ENCODE data around the gene NOP14.
"Not testable (repeated sequence)": the region's sequence is repeated elsewhere in the genome, so short reads cannot be mapped to it uniquely, and the experiment has no call there.

Gene NOP14

DNA sequence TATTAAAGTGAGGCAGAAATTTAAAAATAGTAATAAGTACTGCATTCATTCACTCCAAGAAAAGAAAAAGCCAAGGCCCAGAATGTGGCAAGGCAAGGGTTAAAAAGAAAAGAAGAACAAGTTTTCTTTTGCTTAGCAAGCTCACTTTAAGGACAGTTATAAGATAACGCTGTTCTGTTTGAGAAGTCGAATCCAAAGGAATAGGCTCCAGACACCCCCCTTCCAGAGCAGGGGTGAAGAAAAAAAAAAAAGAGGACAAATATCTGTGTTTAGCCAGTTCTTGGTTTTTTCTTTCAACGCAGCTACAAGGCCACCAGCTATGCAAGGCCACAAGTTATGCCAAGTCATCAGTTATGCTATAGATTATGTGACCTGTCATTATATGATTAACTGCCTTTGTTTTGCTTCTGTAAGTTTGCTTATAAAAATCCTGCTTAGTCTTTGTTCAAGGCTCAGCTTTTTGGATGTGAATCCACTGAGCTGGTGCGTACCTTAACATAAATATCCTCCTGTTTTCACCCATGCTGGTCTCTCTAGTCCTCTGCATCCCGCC is 1.6 kb upstream of the NOP14 start:
- Histone ChIP-seq H3K9me3 (no peaks in the 10 kb centered on the region), H3K4me1 (no peaks in the 10 kb centered on the region), H3K27me3 (no peaks in the 10 kb centered on the region), H3K36me3 (peaks cover 14% of the 10 kb centered on the region), H3K4me3 (ENCODE audit: low read depth, low read length) (peak overlapping the region; percentile 84)
- TF ChIP-seq, protein P1, sequence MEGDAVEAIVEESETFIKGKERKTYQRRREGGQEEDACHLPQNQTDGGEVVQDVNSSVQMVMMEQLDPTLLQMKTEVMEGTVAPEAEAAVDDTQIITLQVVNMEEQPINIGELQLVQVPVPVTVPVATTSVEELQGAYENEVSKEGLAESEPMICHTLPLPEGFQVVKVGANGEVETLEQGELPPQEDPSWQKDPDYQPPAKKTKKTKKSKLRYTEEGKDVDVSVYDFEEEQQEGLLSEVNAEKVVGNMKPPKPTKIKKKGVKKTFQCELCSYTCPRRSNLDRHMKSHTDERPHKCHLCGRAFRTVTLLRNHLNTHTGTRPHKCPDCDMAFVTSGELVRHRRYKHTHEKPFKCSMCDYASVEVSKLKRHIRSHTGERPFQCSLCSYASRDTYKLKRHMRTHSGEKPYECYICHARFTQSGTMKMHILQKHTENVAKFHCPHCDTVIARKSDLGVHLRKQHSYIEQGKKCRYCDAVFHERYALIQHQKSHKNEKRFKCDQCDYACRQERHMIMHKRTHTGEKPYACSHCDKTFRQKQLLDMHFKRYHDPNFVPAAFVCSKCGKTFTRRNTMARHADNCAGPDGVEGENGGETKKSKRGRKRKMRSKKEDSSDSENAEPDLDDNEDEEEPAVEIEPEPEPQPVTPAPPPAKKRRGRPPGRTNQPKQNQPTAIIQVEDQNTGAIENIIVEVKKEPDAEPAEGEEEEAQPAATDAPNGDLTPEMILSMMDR (IDR thresholded peaks at IDR 0.05; ENCODE audit: low read depth, low read length): no peak
- DNase-seq: no peak

DNA sequence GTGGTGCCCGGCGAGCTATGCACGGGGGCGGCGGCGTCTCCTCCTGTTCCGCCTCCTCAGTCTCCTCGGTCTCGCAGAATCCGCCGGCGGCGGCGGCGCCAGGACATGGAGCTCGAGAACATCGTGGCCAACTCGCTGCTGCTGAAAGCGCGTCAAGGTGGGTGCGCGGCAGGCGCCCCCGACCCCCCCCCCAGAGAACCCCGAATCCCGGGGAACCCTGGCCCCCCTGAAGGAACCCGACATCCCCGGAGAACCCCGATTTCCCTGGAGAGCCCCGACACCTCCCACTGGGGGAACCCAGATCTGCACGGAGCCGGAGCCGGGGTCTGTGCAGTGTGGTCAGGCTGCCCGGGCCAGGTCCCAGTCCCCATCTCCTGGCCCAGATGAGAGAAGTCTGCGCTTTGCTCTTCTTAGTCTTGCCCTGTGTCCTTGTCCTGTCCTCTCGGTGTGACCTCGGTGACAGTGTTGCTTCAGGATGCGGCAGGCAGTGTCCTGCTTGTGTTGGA is 813 bp upstream of the NOP14 start:
- DNase-seq: no peak
- Histone ChIP-seq H3K9me3 (no peaks in the 10 kb centered on the region), H3K4me3 (ENCODE audit: low read depth, low read length) (peak overlapping the region; percentile 84), H3K4me1 (no peaks in the 10 kb centered on the region), H3K36me3 (peaks cover 19% of the 10 kb centered on the region), H3K27me3 (no peaks in the 10 kb centered on the region)
- TF ChIP-seq, protein P1 (IDR thresholded peaks at IDR 0.05; ENCODE audit: low read depth, low read length): no peak

DNA sequence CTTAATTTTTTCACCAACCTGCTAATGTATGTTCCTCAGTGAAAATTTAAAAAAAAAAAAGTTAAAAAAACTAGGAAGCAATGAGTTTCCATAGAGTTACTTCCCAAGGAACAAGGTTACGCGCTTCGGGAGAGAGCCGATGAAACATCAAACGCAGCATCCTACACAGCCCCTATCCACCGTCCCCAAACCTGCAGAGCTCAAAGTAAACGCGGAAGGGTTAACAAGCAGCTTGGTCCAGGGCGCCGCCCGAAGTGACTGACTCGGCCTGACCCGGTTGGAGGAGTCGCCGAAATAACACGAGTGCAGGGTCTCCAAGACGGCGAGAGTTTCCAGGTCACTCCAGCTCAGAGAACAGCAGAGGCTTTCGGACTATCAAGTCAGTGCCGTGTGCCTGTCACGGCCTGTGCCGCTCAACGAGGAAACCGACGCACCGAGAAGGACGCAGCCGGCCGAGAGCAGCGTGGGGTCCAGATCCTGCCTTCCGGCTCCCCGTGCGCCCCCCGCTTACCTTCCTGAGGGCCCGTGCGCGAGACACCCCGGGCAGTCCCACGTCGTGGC is 512 bp downstream of the NOP14 start:
- H3K4me3 ChIP-seq (ENCODE audit: low read depth, low read length): peak overlapping the region; percentile 84
- H3K9me3 ChIP-seq: no peaks in the 10 kb centered on the region
- no peaks in the 10 kb centered on the region for H3K27me3 ChIP-seq
- H3K36me3 ChIP-seq: peaks cover 32% of the 10 kb centered on the region
- TF ChIP-seq, protein P1 (IDR thresholded peaks at IDR 0.05; ENCODE audit: low read depth, low read length): no peak
- no peaks in the 10 kb centered on the region for H3K4me1 ChIP-seq
- no peak for DNase-seq

DNA sequence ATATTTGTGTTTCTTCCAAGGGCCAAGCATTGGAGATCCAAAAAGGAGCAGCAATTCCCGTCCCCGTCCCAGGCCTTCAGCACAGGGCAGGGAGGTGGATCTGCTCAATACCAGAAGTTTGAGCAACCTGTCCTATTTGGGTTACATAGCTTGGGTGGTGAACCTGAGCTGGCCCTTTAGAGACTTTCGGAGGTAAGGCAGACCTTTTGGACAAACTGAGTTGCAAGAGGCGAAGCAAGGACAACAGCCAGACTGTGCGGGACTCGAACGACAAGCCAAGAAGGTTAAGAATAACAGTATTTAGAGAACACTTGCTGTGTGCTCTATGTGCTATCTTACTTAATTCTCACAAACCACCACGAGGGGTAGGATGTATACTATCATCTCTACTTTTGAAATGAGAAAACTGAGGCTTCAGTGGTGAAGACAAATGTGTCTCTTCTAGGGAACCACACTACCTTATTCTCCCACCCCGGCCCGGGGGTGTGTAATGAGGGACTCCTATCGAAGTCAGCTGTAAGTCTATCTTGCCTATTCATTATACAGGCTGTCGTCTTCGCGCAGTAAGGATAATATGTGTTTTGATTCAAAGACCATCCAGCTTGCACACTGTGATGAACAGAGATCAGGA is 1.3 kb downstream of the NOP14 start:
- TF ChIP-seq, protein P1 (IDR thresholded peaks at IDR 0.05; ENCODE audit: low read depth, low read length): peak; percentile 10
- no peaks in the 10 kb centered on the region for H3K9me3 ChIP-seq
- H3K4me3 ChIP-seq (ENCODE audit: low read depth, low read length): peak overlapping the region; percentile 84
- H3K4me1 ChIP-seq: no peaks in the 10 kb centered on the region
- no peak for DNase-seq
- no peaks in the 10 kb centered on the region for H3K27me3 ChIP-seq
- H3K36me3 ChIP-seq: peaks cover 40% of the 10 kb centered on the region

DNA sequence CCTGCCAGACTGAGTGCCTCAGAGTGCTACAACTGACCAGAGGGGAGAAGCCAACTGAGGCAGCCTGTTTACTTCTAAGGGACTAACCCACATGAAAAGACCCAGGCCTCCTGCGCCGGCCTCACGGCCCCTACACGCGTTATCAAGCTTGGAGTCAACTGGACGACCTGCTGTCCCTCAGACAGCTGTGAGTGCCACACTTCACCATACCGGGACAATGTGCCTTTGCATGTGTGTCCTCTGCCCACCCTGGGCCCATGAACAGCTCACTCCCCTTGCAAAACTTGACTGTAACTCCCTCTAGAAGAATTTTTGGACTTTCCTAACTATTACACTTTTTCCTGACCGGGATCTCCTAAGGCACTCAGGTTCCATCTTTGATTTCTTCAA is 1.8 kb downstream of the NOP14 start:
- no peaks in the 10 kb centered on the region for H3K9me3 ChIP-seq
- TF ChIP-seq, protein P1 (IDR thresholded peaks at IDR 0.05; ENCODE audit: low read depth, low read length): no peak
- DNase-seq: peak; percentile 47
- H3K4me3 ChIP-seq (ENCODE audit: low read depth, low read length): peak overlapping the region; percentile 84
- H3K4me1 ChIP-seq: no peaks in the 10 kb centered on the region
- H3K27me3 ChIP-seq: no peaks in the 10 kb centered on the region
- peaks cover 45% of the 10 kb centered on the region for H3K36me3 ChIP-seq

DNA sequence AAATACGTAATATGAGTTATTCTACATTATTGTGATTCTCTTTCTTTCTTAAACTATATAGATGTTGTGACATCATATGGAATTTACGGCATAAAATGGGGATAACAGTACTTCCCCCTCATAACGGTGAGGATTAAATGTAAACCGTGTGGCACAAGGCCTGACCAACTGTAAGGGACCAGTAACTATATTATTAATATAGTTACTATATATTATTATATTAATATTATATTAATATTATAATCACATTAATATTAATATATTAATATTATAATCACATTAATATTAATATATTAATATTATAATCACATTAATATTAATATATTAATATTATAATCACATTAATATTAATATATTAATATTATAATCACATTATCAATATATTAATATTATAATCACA is 2.8 kb downstream of the NOP14 start:
- not testable (repeated sequence) for H3K27me3 ChIP-seq; H3K4me1 ChIP-seq; H3K4me3 ChIP-seq (ENCODE audit: low read depth, low read length); H3K9me3 ChIP-seq; DNase-seq
- H3K36me3 ChIP-seq: peaks cover 55% of the 10 kb centered on the region
